Measurements from ENCODE around the gene XRCC1.
A peak's percentile ranks its signal among the peaks of the same experiment; 100 is the strongest.
"Not testable (repeated sequence)": the region's sequence is repeated elsewhere in the genome, so short reads cannot be mapped to it uniquely, and the experiment has no call there.

XRCC1 gene

DNA sequence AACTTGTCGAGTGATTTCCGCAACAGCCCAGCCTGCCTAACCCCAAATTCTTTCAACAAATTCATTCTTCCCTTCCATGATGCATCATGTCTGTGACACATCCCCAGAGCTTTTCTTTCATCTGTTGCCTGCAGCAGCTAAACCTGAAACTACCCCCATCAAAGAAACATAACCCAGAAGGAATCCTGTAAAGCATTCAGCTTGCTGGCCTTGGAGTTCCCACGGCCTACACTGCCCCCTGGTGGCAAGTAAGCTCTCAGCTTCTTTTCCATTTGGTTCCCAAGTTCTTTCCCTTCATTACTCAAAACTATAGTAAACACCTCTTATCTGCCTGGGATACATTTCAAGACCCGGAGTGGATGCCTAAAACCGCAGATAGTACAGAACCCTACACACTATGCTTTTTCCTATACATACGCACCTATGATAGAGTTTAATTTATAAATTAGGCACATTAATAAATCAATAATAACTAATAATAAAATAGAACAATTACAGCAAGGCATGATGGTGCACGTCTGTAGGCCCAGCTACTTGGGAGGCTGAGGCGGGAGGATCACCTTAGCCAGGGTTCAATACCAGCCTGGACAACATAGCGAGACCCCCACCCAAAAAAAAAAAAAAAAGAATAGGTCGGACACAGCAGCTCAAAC lies 55.8 kb downstream of the XRCC1 start:
- DNase-seq (ENCODE audit: low spot score): peak; percentile 91

DNA sequence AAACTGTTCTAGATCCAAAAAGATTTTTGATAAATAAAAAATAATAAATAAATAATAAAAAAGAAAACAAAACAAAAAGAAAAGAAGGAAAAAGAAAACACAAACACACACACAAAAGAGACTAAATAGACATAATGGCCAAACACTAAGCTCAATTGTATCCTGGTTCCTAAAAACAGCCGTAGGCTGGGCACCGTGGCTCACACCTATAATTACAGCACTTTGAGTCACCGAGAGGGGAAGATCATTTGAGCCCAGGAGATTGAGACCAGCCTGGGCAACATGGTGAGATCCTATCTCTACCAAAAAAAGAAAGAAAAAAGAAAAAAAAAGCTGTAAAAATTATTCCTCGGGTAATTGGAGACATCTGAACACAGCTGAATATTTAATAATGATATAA lies 57.3 kb downstream of the XRCC1 start:
- no peak for DNase-seq (ENCODE audit: low spot score)

DNA sequence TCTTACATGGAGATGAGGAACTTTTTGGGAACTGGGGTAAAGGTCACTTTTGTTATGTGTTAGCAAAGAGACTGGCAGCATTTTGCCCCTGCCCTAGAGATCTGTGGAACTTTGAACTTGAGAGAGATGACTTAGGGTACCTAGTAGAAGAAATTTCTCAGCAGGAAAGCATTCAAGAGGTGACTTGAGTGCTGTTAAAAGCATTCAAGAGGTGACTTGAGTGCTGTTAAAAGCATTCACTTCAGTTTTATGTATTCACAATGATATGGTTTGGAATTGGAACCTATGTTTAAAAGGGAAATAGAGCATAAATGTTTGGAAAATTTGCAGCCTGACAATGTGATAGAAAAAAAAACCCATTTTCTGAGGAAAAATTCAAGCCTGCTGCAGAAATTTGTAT lies 62.9 kb downstream of the XRCC1 start:
- not testable (repeated sequence) for DNase-seq (ENCODE audit: low spot score)

DNA sequence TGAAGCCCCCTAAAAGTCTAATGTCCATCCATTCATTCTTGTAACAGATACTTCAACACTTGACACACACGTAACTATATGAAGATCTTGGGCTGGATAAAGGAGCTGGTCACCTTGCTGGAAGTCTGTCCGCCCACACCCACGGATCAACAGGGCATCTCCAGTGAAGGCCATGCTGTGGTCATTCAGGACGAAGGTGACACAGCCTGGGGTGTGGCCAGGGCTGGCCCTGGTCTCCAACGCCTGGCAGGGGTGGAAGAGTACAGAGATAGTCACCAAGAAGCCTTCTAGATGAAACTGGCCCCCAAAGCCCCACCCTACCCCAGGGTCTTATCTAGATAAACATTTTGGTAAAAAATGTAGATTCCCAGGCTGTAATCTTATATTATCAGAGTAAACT lies 64.0 kb downstream of the XRCC1 start:
- DNase-seq (ENCODE audit: low spot score): no peak

DNA sequence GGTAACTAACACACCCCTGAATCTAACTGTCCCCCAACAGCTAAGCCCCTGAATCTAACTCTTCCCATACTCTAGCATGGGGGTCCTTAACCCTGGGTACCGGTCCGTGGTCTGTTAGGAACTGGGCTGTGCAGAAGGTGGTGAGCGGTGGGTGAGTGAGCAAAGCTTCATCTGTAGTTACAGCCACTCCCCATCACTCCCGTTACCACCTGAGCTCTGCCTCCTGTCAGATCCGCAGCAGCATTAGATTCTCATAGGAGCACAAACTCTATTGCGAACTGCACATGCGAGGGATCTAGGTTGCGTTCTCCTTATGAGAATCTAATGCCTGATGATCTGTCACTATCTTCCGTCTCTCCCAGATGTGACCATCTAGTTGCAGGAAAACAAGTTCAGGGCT lies 64.6 kb downstream of the XRCC1 start:
- no peak for DNase-seq (ENCODE audit: low spot score)

DNA sequence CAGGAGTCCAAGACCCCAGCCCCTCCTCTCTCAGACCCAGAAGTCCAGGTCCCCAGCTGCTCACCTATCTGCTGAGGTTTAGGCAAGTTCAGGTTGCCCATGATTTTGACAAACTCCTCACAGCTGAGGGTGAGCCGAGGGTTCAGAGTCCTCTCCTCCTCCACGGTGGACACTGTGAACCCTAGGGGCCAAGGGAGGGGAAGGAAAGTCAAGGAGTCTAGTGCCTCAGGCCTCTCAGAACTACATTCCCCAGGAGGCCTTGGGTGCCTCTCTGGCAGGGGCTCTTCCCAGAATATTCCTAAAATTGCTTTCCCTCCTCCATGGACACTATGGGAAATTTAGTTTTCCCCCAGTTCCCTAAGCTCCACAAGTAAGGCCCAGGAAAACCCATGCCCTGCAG lies 67.4 kb downstream of the XRCC1 start:
- no peak for DNase-seq (ENCODE audit: low spot score)

DNA sequence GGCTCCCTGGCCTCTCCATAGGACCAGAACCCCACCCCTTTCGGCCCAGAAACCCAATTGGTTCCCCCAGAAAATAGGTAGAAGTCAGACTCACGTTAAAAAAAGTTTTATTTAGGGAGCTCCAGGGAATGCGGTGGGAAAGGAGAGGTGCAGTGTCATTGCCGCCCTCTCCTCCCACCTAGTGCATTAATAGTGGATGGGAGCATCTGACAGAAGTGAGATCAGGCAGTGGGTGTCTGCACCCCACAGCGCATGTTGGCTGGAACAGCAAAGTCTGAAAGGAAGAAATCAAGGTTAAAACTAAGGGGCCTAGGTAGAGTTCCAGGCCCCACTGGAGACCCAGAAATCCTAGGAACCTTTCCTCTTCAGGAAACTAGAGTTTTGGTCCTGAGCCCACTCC lies 68.7 kb downstream of the XRCC1 start:
- no peak for DNase-seq (ENCODE audit: low spot score)

DNA sequence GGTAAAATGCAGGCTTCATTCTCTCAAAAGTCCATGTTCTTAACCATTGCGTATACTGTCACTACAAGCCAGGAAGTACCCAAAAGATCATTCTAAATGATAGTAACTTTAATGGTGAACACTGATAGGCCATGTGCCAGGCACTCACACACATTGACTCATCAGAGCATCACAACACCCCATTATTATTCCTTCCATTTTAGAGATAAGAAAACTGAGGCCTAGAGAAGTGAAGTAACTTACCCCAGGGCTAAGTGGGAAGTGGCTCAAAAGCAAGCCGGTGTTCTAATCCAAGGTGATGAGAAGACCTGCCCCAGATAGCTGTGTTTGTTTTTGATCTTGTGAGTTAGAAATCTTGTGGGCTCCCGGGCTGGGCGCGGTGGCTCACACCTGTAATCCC lies 69.4 kb downstream of the XRCC1 start:
- DNase-seq (ENCODE audit: low spot score): no peak

DNA sequence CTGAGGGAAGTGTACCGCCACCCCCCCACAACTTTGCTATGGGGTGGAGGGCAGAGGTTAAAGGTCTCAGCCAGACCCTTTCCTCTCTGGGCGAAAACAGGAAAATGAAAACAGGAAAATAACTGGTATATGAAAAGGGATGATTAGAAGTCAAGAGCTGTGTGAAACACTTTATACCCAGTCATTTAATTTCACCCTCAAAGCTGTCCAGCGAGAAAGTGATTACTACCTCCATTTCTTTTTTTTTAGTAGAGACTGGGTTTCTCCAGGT lies 70.2 kb downstream of the XRCC1 start:
- DNase-seq (ENCODE audit: low spot score): no peak

DNA sequence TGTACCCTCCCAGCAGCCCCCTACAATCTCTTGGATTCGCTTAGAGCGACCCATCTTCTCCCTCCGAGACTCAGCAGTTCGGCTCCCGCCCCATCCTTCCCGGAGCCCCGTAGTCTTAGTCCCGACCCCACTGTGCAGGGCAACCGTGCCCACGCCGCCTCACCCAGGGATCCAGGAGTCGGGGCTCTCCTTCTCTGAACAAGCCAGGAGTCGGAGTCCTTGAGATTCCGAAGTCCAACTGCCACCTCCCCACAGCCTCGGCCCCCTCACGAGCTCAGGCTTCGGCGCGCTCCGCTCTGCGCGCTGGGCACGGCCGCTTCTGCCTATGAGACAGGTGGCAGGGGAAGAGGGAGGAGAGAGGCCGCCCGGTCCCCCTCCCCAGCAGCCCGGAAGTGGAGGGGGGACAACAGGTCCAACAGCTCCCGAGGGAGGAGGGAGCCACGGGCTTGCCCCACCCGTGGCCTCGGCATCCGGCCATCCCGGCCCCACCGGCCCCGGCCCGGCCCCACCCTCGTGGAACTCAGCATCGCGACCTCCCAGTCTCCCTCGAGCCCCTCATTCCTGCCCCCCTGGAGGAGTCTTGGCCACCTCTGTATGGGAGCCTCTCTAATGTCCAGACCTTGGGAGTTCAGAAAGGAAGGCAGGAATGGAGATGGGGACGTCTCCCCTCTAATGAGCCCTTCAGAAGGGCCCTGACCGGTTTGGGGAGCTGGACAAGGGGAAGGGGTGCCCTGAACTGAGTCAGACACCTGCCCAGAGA lies 70.7 kb downstream of the XRCC1 start, which contains the start of gene PHLDB3:
PHLDB3 (minus strand) TSS at position 321 of the 760 bp plus-strand sequence. CDS start 628 bp downstream, outside the sequence.
- DNase-seq (ENCODE audit: low spot score): peak; percentile 63

DNA sequence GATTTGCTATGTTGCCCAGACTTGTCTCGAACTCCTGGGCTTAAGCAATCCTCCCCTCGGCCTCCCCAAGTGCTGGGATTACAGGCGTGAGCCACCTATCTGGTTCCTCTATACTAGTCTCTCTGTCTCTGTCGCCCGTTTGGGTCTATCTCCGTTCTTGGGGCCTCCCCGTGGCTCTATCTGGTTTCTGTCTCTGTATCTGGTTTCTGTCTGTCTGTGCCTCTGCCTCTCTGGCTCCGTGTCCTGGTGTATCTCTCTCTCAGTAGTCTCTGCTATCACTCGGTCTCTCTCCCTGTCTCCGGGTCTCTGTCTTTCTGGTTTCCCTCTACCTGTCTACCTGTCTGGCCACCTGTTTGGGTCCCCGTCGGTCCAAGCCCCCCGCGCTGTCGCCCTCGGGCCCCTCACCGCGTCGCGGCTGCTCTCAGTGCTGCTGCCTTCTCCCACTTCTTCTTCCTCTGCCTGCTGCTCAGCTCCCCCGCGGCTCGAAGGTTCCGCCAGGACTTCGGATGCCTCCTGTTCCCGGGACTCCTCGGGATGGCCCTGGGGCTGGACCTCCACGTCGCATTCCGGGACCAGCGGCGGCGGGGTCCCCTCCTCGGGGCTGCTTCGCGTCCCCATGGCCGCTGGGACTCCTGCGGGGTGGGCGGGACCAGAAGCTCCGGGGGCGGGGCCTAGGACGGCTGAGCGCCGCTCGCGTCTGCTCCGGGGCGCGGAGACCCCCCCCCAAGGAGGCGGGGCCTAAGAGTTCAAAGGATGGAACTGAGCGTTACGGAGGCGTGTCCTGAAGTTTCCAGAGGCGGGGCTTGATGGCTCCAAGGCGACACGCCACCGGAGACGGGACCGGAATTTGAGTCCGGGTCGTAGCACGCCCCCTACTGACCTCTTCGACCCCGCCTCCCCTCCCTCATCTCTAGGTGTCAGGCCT lies 71.6 kb downstream of the XRCC1 start:
- peak; percentile 96 for DNase-seq (ENCODE audit: low spot score)

DNA sequence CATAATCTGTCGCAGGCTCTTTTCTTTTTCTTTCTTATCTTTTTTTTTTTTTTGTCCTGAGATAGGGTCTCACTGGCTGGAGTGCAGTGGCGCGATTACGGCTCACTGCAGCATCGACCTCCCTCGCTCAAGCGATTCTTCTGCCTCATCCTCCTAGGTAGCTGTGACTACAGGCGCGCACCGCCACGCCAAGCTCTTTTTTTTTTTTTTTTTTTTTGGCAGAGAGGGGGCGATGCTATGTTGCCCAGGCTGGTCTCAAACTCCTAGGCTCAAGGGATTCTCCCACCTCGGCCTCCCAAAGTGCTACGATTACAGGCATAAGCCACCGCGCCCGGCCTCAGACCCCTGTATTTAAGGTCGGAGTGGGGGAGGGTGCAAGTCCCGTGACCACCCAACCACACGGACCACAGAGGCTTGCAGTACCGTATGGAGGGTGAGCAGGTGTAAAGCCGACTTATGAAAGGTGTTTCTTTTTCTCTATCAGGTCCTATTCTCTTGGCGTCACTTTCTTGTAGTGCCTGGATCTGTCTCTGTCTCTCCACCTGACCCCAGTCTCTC lies 72.8 kb downstream of the XRCC1 start:
- no peak for DNase-seq (ENCODE audit: low spot score)

DNA sequence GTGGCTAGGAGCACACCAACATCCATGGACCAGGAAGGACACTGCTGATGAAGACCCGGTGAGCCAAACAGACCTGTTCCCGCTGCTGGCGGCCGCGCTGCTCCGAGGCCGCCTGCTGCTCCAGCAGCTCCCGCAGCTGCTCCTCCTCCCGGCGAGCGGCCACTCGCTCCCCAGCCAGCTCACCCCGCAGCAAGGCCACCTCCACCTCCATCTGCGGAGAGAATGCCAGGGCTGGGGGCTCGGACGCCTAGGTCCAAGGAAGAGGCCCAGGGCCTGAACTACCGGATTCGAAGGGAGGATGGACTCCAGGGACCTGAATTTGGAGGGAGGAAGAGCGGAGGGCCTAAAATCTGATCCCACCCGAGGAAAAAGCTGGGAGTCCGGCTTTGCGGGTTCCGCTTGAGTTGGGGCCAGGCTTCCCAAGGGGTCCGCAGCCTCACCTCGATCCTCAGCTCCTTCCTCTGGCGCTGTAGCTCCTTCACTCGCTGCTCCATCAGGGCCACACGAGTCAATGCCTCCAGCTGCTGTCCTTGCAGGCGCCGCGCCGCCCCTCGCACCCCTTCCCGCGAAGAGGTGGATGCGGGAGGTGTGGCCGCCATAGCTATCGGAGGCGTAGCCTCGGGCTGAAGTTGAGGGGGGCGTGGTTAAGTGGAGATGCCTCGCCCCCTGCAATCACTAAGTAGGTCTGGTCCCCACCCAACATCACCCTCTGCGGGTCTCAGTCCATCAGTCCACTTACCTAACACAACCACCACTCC lies 73.5 kb downstream of the XRCC1 start:
- no peak for DNase-seq (ENCODE audit: low spot score)

DNA sequence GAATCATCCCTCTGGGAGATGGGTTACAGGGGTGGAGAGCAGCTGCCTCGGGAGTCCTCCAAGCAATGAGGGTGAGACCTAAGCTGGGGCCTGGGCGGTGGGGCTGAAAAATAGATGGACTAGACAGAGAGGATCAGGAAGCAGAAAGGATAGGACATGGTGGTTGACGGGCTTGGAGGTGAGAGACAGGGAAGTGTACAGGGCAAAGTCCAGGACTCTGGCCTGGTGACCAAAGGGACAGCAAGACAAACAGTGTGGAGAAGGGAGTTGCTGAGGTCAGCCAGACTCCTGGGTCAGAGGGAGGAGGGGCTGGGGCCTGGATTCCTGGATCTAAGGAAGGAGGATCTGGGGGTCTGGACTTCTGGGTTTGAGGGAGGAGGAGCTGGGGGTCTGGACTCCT lies 76.3 kb downstream of the XRCC1 start:
- no peak for DNase-seq (ENCODE audit: low spot score)

DNA sequence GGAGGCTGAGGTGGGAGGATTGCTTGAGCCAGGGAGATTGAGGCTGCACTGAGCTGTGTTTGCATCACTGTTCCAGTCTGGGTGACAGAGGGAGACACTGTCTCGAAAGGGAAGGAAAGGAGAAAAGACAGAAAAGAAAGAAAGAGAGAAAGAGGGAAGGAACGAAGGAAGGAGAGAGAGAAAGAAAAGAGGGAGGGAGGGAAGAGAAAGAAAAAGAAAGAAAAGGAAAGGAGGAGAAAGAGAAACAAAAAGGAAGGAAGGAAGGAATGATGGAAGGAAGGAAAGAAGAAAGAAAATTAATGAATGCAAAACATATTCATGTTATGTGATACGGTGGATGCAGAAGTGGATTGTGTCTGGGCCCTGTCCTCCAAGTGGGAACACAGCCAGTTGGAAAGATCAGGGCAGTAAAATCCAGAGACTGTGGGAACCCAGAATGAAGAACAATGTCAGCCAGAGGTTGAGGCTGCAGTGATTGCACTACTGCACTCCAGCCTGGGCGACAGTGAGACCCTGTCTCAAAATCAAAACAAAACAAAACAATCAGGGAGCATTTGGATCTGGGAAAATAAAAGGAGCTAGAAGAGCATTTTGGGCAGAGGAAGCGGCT lies 77.0 kb downstream of the XRCC1 start:
- no peak for DNase-seq (ENCODE audit: low spot score)

DNA sequence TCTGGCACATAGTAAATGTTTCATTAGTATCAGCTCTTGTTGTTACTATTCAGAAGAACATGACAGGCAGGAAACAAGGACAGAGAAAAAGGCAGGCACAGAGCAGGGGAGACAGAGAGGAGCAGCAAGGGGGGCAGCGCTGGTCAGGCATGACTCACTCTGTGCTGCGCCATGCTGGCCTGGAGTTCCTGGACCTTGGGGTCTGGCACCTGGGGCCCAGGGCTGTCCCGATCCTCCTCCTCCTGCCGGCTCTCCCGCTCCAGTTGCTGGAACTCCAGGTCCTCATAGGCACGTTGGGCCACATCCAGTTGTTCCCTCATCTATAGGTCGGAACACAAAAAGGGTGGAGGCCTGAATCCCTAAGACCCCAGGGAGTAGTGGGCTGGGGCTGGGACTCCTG lies 78.4 kb downstream of the XRCC1 start:
- no peak for DNase-seq (ENCODE audit: low spot score)

DNA sequence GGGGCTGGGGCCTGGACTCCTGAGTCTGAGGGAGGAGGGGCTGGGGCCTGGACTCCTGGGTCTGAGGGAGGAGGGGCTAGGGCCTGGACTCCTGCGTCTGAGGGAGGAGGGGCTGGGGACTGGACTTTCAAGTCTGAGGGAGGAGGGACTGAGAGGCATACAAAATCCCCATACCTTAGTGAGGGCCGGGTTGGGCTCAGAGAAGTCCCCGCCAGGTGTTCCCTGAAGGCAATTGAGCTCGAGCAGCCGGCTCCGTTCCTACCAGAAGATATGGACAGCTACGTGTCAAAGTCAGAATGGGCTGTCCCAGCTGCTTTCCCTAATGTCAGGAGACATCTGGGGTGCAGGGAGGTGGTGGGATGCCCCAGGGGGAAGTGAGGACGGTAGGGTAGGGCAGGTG lies 80.2 kb downstream of the XRCC1 start:
- DNase-seq (ENCODE audit: low spot score): no peak

All from SW480 (cell line).